NCI-H345 (cell line): ENCODE results near the gene CCT4.
"Not testable (repeated sequence)": the region's sequence is repeated elsewhere in the genome, so short reads cannot be mapped to it uniquely, and the experiment has no call there.

Experiments
- DNase-seq: peaks from one replicate; lab custom pipeline; 2025; lab: John Stamatoyannopoulos, UW

CCT4 gene

GRCh38 chr2:61888267-61889055 lies at the start of gene CCT4:
Gene CCT4 (minus strand): TSS chr2:61888656. CDS start chr2:61888507, 149 bp downstream.
- peak; percentile 89 for DNase-seq

- DNase-seq = no peak
Observed at GRCh38 chr2:61937886-61938285, 49.4 kb upstream of the CCT4 start.

DNA sequence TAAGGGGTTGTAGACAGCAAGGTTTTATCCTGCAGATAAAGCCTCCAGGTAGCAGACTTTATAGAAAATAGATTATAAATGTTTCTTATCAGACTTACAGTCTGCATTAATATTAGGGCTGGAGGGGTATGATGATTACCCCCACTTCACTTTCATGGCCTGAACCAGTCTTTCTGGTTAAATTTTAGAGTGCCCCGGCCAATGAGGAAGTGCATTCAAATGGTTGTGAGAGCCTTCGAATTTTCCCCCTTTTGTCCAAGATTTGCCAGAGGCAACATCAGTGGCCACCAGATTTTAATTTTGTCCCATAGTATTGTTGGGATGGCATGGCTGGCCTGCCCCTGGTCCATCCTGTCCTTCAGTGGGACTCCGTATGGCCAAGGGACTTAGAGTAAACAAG lies 48.6 kb upstream of the CCT4 start:
- DNase-seq = no peak

GRCh38 chr2:61928826-61929461 lies 40.5 kb upstream of the CCT4 start:
- DNase-seq = no peak

- DNase-seq = no peak
Observed at GRCh38 chr2:61926531-61927477, 38.3 kb upstream of the CCT4 start.

- no peak for DNase-seq
Observed at GRCh38 chr2:61924895-61925663, 36.6 kb upstream of the CCT4 start.

DNA sequence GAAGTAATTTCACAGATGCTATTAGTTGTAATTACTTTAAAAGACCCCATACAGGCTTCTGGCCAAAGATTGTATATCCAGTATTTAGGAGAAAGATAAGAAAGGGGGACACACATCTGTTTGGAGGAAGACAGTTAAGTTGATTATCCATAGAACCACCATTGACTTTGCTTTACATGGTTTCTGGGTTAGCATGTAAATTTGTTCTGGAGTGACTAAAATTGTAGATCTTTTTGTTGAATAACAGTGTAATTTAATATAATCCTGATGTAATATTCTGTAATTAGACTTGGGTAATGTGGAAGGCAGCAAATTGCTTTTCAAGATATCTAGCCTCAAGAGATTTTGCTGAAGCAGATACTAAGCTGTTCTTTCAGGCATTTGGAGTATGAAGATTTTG lies 34.3 kb upstream of the CCT4 start:
- no peak for DNase-seq

DNA sequence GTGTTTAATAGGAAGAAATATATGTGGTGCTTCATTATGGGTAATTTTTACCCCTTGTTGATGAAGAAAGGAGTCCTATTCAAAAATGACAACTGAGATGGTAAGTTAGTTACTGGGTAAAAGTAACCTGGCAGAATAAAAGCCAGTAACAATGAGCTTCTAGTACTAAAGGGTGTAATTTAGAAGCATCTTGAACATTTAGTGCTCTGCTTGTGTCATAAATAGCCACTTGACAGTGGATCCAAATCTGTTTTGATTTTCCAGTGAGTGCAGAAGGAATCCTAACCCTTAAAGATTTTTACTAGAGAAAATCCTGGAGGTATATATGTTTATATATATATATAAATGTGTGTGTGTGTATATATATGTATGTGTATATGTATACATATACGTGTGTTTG lies 32.1 kb upstream of the CCT4 start:
- DNase-seq = no peak

DNA sequence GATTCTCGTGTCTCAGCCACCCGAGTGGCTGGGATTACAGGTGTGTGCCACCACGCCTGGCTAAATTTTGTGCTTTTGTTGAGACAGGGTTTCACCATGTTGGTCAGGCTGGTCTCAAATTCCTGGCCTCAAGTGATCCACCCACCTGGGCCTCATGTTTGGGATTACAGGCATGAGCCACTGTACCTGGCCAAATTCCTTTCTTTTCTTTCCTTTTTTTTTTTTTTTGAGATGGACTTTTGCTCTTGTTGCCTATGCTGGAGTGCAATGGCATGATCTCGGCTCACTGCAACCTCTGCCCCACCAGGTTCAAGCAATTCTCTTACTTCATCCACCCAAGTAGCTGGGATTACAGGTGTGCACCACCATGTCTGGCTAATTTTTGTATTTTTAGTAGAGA lies 26.3 kb upstream of the CCT4 start:
- not testable (repeated sequence) for DNase-seq

- no peak for DNase-seq
Observed at GRCh38 chr2:61911510-61911909, 23.1 kb upstream of the CCT4 start.

DNA sequence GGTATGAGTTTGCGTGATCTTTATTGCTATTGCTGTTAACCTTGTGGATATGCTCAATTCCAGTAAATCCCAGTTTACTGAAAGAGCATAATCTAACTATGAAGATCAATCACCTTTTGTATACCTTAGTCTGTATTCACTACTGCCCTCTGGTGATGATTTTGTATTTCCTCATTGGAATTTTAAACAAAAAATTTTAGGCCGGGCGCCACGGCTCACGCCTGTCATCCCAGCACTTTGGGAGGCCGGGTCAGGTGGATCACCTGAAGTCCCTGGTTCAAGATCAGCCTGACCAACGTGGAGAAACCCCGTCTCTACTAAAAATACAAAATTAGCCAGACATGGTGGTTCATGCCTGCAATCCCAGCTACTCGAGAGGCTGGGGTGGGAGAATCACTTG lies 22.1 kb upstream of the CCT4 start:
- DNase-seq = no peak

DNA sequence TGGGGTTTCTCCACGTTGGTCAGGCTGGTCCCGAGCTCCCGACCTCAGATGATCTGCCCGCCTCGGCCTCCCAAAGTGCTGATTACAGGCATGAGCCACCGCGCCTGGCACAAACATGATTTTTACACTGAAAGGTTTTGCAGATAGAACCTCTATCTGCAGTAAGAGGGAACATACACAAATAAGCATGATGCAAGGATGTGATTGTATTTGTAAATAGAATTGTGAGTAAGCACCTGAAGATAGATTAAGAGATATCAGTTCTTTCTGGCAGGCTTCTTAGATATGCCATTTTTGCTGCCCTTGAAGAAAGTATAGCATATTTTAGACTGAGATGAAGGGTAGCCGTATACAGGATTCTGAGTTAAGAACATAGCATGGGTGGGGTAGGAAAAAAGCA lies 20.7 kb upstream of the CCT4 start:
- no peak for DNase-seq

GRCh38 chr2:61906186-61906470 lies 17.7 kb upstream of the CCT4 start:
- DNase-seq = no peak

DNA sequence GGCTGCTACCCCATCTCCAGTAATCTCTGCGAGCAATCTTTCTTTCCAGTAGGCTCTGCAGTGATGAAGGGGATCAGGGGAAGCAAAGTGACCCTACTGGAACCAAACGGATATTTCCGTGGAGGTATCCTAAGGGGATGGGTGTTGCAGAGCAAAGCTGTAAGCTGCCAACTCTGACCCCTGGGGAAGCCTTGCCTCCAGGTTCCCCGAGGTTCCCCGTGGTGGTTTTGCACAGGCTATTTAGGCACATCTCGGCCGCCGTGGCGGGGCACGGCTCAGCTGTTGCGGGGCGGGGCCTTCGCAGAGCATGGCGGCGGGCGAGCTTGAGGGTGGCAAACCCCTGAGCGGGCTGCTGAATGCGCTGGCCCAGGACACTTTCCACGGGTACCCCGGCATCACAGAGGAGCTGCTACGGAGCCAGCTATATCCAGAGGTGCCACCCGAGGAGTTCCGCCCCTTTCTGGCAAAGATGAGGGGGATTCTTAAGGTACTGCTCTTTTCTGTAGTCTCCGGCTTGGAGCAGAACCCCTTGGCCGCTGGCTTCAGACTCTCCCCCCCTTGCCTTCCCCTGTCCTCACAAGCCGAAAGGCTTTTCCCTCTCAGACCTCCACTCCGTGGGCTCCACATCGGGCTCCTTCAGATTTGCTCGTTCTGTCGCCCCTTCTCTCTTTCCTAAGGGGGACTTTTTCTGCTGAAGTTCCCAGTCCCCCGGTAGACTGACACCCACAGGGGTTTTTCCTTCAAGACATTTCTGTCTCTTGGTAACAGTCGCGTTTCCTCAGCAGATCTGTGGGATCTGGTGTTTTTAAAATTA lies 17.1 kb upstream of the CCT4 start, which contains the start of gene COMMD1:
Gene COMMD1, plus strand, starts transcription at position 303 of the 814 bp plus-strand sequence. Its CDS starts 5 bp downstream, at position 308.
- DNase-seq = peak; percentile 77

DNA sequence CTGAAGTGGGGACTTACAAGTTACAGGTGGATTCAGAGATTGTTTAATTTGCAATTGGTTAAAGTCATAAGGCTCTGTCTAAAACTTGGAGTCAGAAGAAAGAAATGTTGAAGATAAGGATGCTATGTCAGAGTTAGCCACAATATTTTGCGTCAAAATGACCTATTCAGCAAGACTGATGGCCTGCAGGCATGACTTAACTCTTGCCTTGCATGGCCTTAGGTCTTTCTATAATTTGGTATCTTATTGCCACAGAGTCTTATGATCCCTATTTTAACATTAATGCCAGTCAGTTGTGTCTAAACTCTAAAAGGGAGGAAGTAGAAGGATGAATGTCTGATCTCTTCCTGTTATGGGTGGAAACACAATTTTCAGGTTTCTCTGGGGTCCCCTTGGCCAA lies 11.8 kb upstream of the CCT4 start:
- no peak for DNase-seq

DNA sequence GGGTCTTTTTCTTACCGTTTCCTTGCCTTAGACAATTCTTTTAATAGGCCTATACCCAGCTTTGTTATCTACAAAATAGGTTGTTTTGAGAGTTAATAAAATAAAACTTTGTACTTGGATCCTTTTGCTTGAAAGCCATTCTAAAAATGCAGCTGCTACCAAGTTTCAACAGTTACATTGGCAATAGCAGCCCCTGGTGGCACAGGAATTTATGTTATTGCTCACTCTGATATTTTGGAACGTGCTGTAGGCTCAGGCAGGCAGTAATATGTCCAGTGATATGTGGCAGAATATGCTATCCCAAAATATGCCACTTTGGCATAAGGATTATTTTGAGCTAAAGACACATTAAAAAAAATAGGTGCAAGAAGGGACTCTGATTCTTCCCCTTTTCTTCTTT lies 10.4 kb upstream of the CCT4 start:
- peak; percentile 6 for DNase-seq

DNA sequence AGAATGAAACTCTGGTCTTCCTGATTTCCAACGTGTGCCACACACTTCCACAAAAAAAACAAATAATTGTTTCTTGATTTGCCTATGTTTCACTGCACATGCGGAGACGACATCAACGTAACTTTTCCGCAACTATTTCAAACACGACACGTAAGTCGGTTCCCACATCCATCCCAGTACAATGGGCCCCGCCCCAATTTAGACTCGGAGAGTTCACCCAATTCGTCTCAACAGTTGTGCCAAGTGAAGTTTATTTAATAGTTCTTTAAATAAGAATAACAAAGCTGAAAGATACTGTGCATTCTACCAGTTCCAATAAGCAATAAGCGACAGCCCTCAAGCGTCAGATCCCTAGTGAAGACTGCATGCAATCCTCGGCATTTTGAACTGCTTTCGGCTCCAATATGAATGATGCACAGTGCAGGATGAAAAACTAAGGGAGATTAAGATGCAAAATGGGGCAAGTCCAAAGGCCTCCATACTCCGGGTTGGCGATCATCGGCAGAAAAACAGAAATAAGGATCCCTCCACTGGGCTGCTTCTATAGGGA lies 664 bp downstream of the CCT4 start:
- DNase-seq = no peak

- DNase-seq = no peak
Observed at GRCh38 chr2:61885896-61886603, 2.4 kb downstream of the CCT4 start.

DNA sequence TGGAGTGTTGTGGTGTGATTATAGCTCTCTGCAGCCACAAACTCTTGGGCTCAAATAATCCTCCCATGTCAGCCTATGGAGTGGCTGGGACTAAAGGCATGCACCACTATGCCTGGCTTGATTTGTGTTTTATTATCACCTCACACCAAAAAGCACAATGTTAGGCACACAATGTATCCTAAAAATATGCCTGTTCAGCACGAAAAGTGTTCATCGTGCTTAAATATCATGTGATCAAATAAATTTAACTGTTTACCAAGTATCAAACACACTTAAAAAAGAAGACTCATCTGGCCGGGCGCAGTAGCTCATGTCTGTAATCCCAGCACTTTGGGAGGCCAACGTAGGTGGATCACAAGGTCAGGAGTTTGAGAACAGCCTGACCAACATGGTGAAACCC lies 5.6 kb downstream of the CCT4 start:
- no peak for DNase-seq

GRCh38 chr2:61879351-61879750 lies 9.1 kb downstream of the CCT4 start:
- not testable (repeated sequence) for DNase-seq
